Thyroid gland (tissue), 4 donors: ENCODE data around the gene CDC14A. TPM values are rescaled to one million over a fixed set of nuclear protein-coding genes. Genes with fewer than 3 reads are reported as not detected.

ENCODE experiments used
- DNase-seq, 2 donors: peaks; one replicate each; pipeline ENCODE4 v3.0.0-alpha.2; 2019
- H3K27ac ChIP-seq, 3 donors: fragments of 200-600 bp; sonication (generic); 1 replicate in 2 of 3; 2 replicates in 1 of 3; pipeline ENCODE4 v1.5.1; 2016 to 2019; ENCODE audit warnings: mild to moderate bottlenecking in 1 of 3, moderate library complexity in 1 of 3
- H3K27me3 ChIP-seq: fragments of 200-600 bp; sonication (generic); one replicate; pipeline ENCODE4 v1.5.1; 2019
- H3K36me3 ChIP-seq, 2 donors: fragments of 200-600 bp; sonication (generic); one replicate each; pipeline ENCODE4 v1.5.1; 2016 to 2019
- H3K4me1 ChIP-seq, 2 donors: fragments of 200-600 bp; sonication (generic); one replicate each; pipeline ENCODE4 v1.5.1; 2017 to 2019
- H3K4me3 ChIP-seq, 3 donors: fragments of 200-600 bp; sonication (generic); replicated peaks in 1 of 3; 1 replicate in 2 of 3; 2 replicates in 1 of 3; pipeline ENCODE4 v1.5.1; 2016; ENCODE audit warnings: mild to moderate bottlenecking in 1 of 3
- H3K9me3 ChIP-seq: fragments of 200-600 bp; sonication (generic); one replicate; pipeline ENCODE4 v1.5.1; 2017
- CTCF ChIP-seq, 6 experiments: fragments of 200-600 bp in 3 of 6; fragments of 450-650 bp in 3 of 6; sonication (generic) in 3 of 6; IDR thresholded peaks; one replicate each; pipeline ENCODE4 v1.5.1; 2016 to 2019; ENCODE audit warnings: antibody characterized with exemption in 6 of 6, mild to moderate bottlenecking in 2 of 6, inconsistent platforms in 1 of 6, moderate library complexity in 1 of 6
- POLR2A ChIP-seq, 2 donors: fragments of 450-650 bp; IDR thresholded peaks; one replicate each; pipeline ENCODE4 v1.6.1; 2017; ENCODE audit warnings: antibody characterized with exemption in 2 of 2, mild to moderate bottlenecking in 2 of 2, moderate library complexity in 1 of 2
- WGBS, 2 donors: methylation state at CpG; one replicate each; pipeline ENCODE4 v1.1.5; 2017; 5-methylcytosine and 5-hydroxymethylcytosine counted together
- intact Hi-C: fragments of 100-400 bp; cut with DNase I; formaldehyde crosslinking; loops from one replicate; pipeline ENCODE4 v1.15.1; 2023
- total RNA-seq, 4 donors: library from RNA; depleted of rRNA; stranded (reverse); fragments of >200 nt; gene quantifications; one replicate each; pipeline ENCODE4 v1.2.3, GENCODE V29; 2016

Gene CDC14A
- total RNA-seq, 4 donors from 2014 or later, result 17.1 to 32.8 (median 28.0) TPM

DNA sequence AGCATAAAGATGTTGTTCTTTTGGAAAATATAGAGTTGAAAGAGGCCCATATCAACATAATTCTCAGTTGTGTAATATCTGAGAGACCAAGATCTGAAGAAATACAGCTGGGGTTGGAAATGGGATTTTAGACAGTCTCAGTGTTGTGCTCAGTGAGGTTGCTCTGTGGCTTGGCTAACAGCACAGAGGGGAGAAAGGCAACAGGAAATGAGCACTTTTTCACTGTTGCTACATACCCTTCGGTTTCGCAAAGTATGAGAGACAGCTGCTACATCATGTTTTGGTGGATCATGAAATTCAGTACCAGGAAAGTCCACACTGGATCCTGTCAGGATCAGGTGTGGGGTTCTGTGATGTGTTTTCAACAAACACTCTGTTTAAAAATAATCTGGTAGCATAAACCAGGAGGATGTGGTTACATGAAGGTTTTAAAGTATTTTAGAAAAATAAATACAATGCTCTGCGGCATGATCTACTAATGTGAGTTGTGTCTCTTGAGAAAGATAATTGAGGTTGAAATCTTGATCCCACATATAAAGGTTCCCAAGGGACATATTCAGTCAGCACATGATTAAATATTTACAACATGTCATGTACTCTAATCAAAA, 178.7 kb downstream of the CDC14A start:
- DNase-seq, result no peak
- intact Hi-C loops, result no loop called here
- 53 to 71% methylated on average over 3 of the region's 3 CpGs for WGBS, 2 donors

GRCh38 chr1:100532645-100533044, 180.3 kb downstream of the CDC14A start:
- Histone ChIP-seq H3K4me3 (no peak overlapping the region), H3K27ac (no peak overlapping the region), H3K9me3 (no peaks in the 10 kb centered on the region), H3K4me1 (peaks cover 8 to 22% of the 10 kb centered on the region in 2 donors), H3K36me3 (no peaks in the 10 kb centered on the region), H3K27me3 (no peaks in the 10 kb centered on the region)
- no peak for DNase-seq
- WGBS, 2 donors, result 70 to 81% methylated on average over 7 of the region's 7 CpGs
- TF ChIP-seq CTCF (IDR thresholded peaks at IDR 0.05) (no peak), POLR2A (IDR thresholded peaks at IDR 0.05) (no peak)
- intact Hi-C loops, result no loop called here

More for the DNA sequence above, 178.7 kb downstream of the CDC14A start:
- Histone ChIP-seq H3K4me1 (peaks cover 8 to 22% of the 10 kb centered on the region in 2 donors), H3K27ac (no peak overlapping the region), H3K4me3 (no peak overlapping the region), H3K9me3 (no peaks in the 10 kb centered on the region), H3K27me3 (no peaks in the 10 kb centered on the region), H3K36me3 (no peaks in the 10 kb centered on the region)
- no peak for TF ChIP-seq CTCF (IDR thresholded peaks at IDR 0.05)
- TF ChIP-seq POLR2A (IDR thresholded peaks at IDR 0.05), result no peak

- H3K9me3 ChIP-seq, result no peaks in the 10 kb centered on the region
- no peak for DNase-seq
- H3K4me3 ChIP-seq, result no peak overlapping the region
- TF ChIP-seq POLR2A (IDR thresholded peaks at IDR 0.05), result no peak
- no peak for TF ChIP-seq CTCF (IDR thresholded peaks at IDR 0.05)
- WGBS, 2 donors, result 67 to 70% methylated on average over 2 of the region's 2 CpGs
- H3K27me3 ChIP-seq, result no peaks in the 10 kb centered on the region
- peaks cover 11 to 18% of the 10 kb centered on the region in 2 donors for H3K4me1 ChIP-seq
- H3K27ac ChIP-seq, result no peak overlapping the region
- intact Hi-C loops, result no loop called here
- no peaks in the 10 kb centered on the region for H3K36me3 ChIP-seq
Observed at GRCh38 chr1:100535264-100535663, 183.0 kb downstream of the CDC14A start.

- Histone ChIP-seq H3K27me3 (no peaks in the 10 kb centered on the region), H3K27ac (no peak overlapping the region), H3K9me3 (no peaks in the 10 kb centered on the region), H3K4me1 (peaks cover 11 to 14% of the 10 kb centered on the region in 2 donors), H3K4me3 (no peak overlapping the region), H3K36me3 (no peaks in the 10 kb centered on the region)
- TF ChIP-seq CTCF (IDR thresholded peaks at IDR 0.05), result no peak
- TF ChIP-seq POLR2A (IDR thresholded peaks at IDR 0.05), result no peak
- intact Hi-C loops, result no loop called here
- WGBS, 2 donors, result 85 to 89% methylated on average over 3 of the region's 3 CpGs
- DNase-seq, result no peak
Observed at GRCh38 chr1:100536031-100536430, 183.7 kb downstream of the CDC14A start.

- DNase-seq, result peak; percentile 29 to 37
- TF ChIP-seq CTCF (IDR thresholded peaks at IDR 0.05), result no peak
- no peak for TF ChIP-seq POLR2A (IDR thresholded peaks at IDR 0.05)
- intact Hi-C loops, result no loop called here
- H3K27me3 ChIP-seq, result no peaks in the 10 kb centered on the region
- H3K4me1 ChIP-seq, result peaks cover 11 to 14% of the 10 kb centered on the region in 2 donors
- H3K9me3 ChIP-seq, result no peaks in the 10 kb centered on the region
- no peak overlapping the region for H3K27ac ChIP-seq
- 1 to 2% methylated on average over 16 to 25 of the region's 105 CpGs for WGBS, 2 donors
- no peaks in the 10 kb centered on the region for H3K36me3 ChIP-seq
- H3K4me3 ChIP-seq, result peak overlapping the region in 1 of 3 donors; percentile 24
Observed at GRCh38 chr1:100538913-100539835, 186.9 kb downstream of the CDC14A start.
